ENCODE measurements around the gene EPYC. TPM values are rescaled to one million over a fixed set of nuclear protein-coding genes. Genes with fewer than 3 reads are reported as not detected.

The EPYC gene
- polyA plus RNA-seq, 1 experiment: 0.11 TPM

DNA sequence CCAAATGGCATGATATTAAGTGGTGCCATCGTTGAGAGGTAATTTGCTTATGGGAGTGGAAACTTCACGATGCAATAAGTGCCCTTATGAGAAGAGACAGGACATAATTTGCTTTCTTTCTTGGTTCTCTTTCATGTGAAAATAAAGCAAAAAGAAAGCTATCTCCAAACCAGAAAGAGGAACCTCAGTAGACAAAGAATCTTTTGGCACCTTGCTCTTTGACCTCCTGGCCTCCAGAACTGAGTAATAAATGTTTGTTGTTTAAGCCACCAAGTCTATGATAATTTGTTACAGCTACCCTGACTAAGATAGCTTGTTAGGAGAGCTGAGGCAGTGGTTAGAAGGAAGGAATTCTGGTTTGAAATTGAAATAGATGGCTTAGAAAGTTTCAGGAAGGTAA lies 89.4 kb downstream of the EPYC start:
- H3K9me3 ChIP-seq (ENCODE audit: control insufficient read depth, insufficient read depth, low read length): no peaks in the 10 kb centered on the region
- CTCF ChIA-PET: interaction anchor here (1.0 kb wide), 1 partner anchor 29 kb away, joined by 3 read pairs; no protein-coding TSS in a partner anchor
- TF ChIP-seq, protein P1, sequence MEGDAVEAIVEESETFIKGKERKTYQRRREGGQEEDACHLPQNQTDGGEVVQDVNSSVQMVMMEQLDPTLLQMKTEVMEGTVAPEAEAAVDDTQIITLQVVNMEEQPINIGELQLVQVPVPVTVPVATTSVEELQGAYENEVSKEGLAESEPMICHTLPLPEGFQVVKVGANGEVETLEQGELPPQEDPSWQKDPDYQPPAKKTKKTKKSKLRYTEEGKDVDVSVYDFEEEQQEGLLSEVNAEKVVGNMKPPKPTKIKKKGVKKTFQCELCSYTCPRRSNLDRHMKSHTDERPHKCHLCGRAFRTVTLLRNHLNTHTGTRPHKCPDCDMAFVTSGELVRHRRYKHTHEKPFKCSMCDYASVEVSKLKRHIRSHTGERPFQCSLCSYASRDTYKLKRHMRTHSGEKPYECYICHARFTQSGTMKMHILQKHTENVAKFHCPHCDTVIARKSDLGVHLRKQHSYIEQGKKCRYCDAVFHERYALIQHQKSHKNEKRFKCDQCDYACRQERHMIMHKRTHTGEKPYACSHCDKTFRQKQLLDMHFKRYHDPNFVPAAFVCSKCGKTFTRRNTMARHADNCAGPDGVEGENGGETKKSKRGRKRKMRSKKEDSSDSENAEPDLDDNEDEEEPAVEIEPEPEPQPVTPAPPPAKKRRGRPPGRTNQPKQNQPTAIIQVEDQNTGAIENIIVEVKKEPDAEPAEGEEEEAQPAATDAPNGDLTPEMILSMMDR (IDR thresholded peaks at IDR 0.05; ENCODE audit: low read depth, low read length): no peak
- H3K27ac ChIP-seq (ENCODE audit: low read depth, low read length): no peak overlapping the region
- H3K4me3 ChIP-seq (ENCODE audit: low read depth, low read length): no peak overlapping the region
- H3K27me3 ChIP-seq (ENCODE audit: control insufficient read depth, insufficient read depth, low read length): no peaks in the 10 kb centered on the region
- POLR2A ChIA-PET: no interaction called here
- no peak for DNase-seq (ENCODE audit: low read depth, low spot score)

Other genes with a start within 250 kb of the EPYC start
- not detected in 2 replicates for gene CCER1, start 49.8 kb downstream of the EPYC start, polyA plus RNA-seq (2011; rRNA removed)
- not detected in 2 replicates for gene KERA, start 53.1 kb upstream of the EPYC start, polyA plus RNA-seq (2011; rRNA removed)
- 236 and 307 TPM in 2 replicates for gene LUM, start 106.5 kb upstream of the EPYC start, polyA plus RNA-seq (2011; rRNA removed)
- 4,192 and 4,723 TPM in 2 replicates for gene DCN, start 177.8 kb upstream of the EPYC start, polyA plus RNA-seq (2011; rRNA removed)